Left renal pelvis (tissue), 4 donors: ENCODE results near the gene MBP. TPM values are rescaled to one million over a fixed set of nuclear protein-coding genes. Genes with fewer than 3 reads are reported as not detected.
A peak's percentile ranks its signal among the peaks of the same experiment; 100 is the strongest.
"Not testable (repeated sequence)": the region's sequence is repeated elsewhere in the genome, so short reads cannot be mapped to it uniquely, and the experiment has no call there.

Experiments
- DNase-seq, 4 donors: peaks; one replicate each; pipeline ENCODE4 v3.0.0-alpha.2; 2013; ENCODE audit warnings: low read depth in 4 of 4, low spot score in 3 of 4
- polyA plus RNA-seq, 4 donors: library from polyadenylated mRNA; unstranded; fragments of 120-200 nt; gene quantifications; one replicate each; pipeline ENCODE4 v1.2.1, GENCODE V29; 2013; ENCODE audit not compliant: insufficient read length in 4 of 4

MBP gene
- polyA plus RNA-seq, 4 donors: 13.3 to 23.1 (median 20.1) TPM

GRCh38 chr18:77035380-77036187 lies 97.0 kb downstream of the MBP start:
- DNase-seq: no peak

- DNase-seq: no peak
Measured at GRCh38 chr18:77033575-77033974, 99.0 kb downstream of the MBP start.

GRCh38 chr18:77032181-77032701 lies 100.3 kb downstream of the MBP start:
- DNase-seq: no peak

GRCh38 chr18:77031662-77032061 lies 100.9 kb downstream of the MBP start:
- no peak for DNase-seq

GRCh38 chr18:77030201-77030600 lies 102.4 kb downstream of the MBP start:
- no peak for DNase-seq

- DNase-seq: no peak
Measured at GRCh38 chr18:77025831-77026363, 106.7 kb downstream of the MBP start.

GRCh38 chr18:77025123-77025522 lies 107.5 kb downstream of the MBP start:
- DNase-seq: no peak

GRCh38 chr18:77024476-77024875 lies 108.1 kb downstream of the MBP start:
- DNase-seq: no peak

- peak in 2 of 4 donors; percentile 30 to 38 for DNase-seq
Measured at GRCh38 chr18:77023102-77023782, 109.3 kb downstream of the MBP start.

- DNase-seq: no peak
Measured at GRCh38 chr18:77022556-77022955, 110.0 kb downstream of the MBP start.

GRCh38 chr18:77022116-77022515 lies 110.5 kb downstream of the MBP start:
- DNase-seq: no peak

GRCh38 chr18:77021478-77021877 lies 111.1 kb downstream of the MBP start:
- DNase-seq: not testable (repeated sequence)

- no peak for DNase-seq
Measured at GRCh38 chr18:77021075-77021474, 111.5 kb downstream of the MBP start.

GRCh38 chr18:77020561-77020960 lies 112.0 kb downstream of the MBP start:
- DNase-seq: no peak

- no peak for DNase-seq
Measured at GRCh38 chr18:77019641-77020040, 112.9 kb downstream of the MBP start.

GRCh38 chr18:77018650-77019049 lies 113.9 kb downstream of the MBP start:
- not testable (repeated sequence) for DNase-seq

GRCh38 chr18:77017355-77017754 lies 115.2 kb downstream of the MBP start:
- DNase-seq: no peak

GRCh38 chr18:77016936-77017335 lies 115.6 kb downstream of the MBP start:
- no peak for DNase-seq

GRCh38 chr18:77015771-77016710 lies 116.5 kb downstream of the MBP start:
- DNase-seq: no peak

GRCh38 chr18:77015169-77015568 lies 117.4 kb downstream of the MBP start:
- DNase-seq: no peak
